Activated naive CD8-positive, alpha-beta T cell treated with anti-CD3 and anti-CD28 coated beads, Interleukin-2, amount 10 ng/mL, durations not matched to agents 7 days and 5 days (primary cell): Measurements from ENCODE around the gene C18orf54. TPM values are rescaled to one million over a fixed set of nuclear protein-coding genes. Genes with fewer than 3 reads are reported as not detected.
"Not testable (repeated sequence)": the region's sequence is repeated elsewhere in the genome, so short reads cannot be mapped to it uniquely, and the experiment has no call there.

Source experiments
- ATAC-seq: fragments of 150-1000 bp; cut with Tn5 transposase; one replicate; pipeline ENCODE4 v1.10.0; 2021; ENCODE audit warnings: low read depth, moderate library complexity
- POLR2A ChIA-PET: fragments of 350-600 bp; sonication (Branson Sonifier 250); formaldehyde crosslinking; loops from one replicate; lab custom pipeline; 2021; ENCODE audit warnings: antibody characterized with exemption; lab: Charles Lee
- DNase-seq: peaks from one replicate; pipeline ENCODE4 v3.0.0; 2021
- H3K27ac Mint-ChIP-seq: one replicate; pipeline ENCODE4 v1.8.0; 2022; ENCODE audit warnings: mild to moderate bottlenecking, mixed read lengths
- H3K27me3 Mint-ChIP-seq: one replicate; pipeline ENCODE4 v1.8.0; 2022; ENCODE audit warnings: mild to moderate bottlenecking, moderate library complexity, mixed read lengths
- H3K36me3 Mint-ChIP-seq: one replicate; pipeline ENCODE4 v1.8.0; 2021; ENCODE audit warnings: mild to moderate bottlenecking, mixed read lengths
- H3K4me1 Mint-ChIP-seq: one replicate; pipeline ENCODE4 v1.8.0; 2021; ENCODE audit warnings: mixed read lengths
- H3K4me3 Mint-ChIP-seq: one replicate; pipeline ENCODE4 v1.8.0; 2022; ENCODE audit warnings: mild to moderate bottlenecking, moderate library complexity, mixed read lengths
- H3K9me3 Mint-ChIP-seq: one replicate; pipeline ENCODE4 v1.8.0; 2021; ENCODE audit warnings: mixed read lengths
- total RNA-seq, 2 experiments: library from RNA; stranded (reverse); gene quantifications; one replicate each; pipeline ENCODE4 v1.2.3, GENCODE V29; 2021

Gene C18orf54
- total RNA-seq = 1 to 10 TPM; 8.0 to 8.5 TPM

DNA sequence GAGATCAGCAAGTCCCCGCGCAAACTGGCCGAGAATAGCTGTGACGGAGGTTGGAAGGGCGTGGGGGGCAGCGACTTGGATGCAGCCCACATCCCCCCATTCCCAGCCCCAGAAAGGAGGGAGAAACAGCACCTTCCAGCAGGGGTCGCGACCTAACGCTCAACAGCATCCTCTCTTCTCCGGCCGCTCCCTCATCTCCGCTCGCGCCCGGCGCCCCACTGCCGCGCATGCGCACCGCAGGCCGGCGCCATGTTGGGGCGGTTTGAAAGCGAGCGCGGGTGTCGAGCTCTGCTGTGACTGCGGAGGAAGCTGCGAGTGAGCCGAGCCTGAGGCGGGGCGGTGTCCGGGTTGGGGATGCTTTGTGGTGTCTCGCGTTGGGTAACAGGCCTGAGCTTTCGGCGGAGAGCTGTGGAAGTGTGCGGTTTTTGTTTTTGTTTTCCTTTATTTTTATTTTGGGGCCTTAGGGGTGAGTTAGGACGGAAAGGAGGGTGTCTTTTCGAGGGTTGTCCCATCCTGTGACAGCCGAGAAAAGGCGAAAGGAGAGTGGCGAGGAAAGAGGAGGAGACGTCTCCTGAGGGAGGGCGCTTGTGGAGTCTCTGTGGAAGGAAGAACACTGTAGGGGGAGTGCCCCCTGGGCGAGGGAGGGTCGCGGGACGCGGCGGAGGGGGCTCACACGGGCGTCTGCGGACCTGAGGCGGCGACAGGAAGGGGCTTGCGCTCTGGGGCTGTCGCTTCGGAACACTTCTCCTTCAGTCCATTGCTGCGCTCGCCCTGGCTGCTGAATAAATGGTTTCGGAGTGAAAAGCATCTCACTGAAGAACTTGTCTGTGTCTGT, at the start of gene C18orf54, which contains the start of gene STARD6:
C18orf54 (plus strand) TSS at position 247 of the 835 bp plus-strand sequence. CDS start 2,667 bp downstream, outside the sequence.
STARD6 (minus strand) TSS at position 199 of the 835 bp plus-strand sequence. CDS start 3,285 bp downstream, outside the sequence.
- peak within 1 kb of the TSS; percentile 99 for H3K4me3 Mint-ChIP-seq
- H3K27ac Mint-ChIP-seq = peak within 1 kb of the TSS; percentile 98
- H3K4me1 Mint-ChIP-seq = peaks cover 18% of the 10 kb centered on the region
- POLR2A ChIA-PET = interaction anchor here (0.7 to 2.4 kb wide), 9 partner anchors 9 to 135 kb away, joined by 3 to 36 read pairs (median 4); partner anchors contain the start of genes MBD2 and POLI
- peak; percentile 96 for ATAC-seq
- peaks cover 7% of the 10 kb centered on the region for H3K27me3 Mint-ChIP-seq
- DNase-seq = peak; percentile 93
- H3K9me3 Mint-ChIP-seq = no peaks in the 10 kb centered on the region
- peaks cover 14% of the 10 kb centered on the region for H3K36me3 Mint-ChIP-seq

DNA sequence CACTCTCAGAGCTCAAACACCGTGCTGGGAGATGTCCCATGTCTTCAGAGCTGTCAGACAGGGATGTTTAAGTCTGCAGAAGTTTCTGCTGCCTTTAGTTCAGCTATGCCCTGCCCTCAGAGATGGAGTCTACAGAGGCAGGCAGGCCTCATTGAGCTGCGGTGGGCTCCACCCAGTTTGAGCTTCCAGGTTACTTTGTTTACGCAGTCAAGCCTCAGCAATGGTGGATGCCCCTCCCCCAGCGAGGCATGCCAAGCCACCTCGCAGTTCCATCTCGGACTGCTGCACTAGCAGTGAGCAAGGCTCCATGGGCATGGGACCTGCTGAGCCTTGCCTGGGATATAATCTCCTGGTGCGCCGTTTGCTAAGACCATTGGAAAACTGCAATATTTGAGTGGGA, 48.1 kb upstream of the C18orf54 start:
- POLR2A ChIA-PET, DNase-seq, H3K9me3 Mint-ChIP-seq, ATAC-seq, H3K27ac Mint-ChIP-seq, H3K36me3 Mint-ChIP-seq, H3K4me3 Mint-ChIP-seq, H3K4me1 Mint-ChIP-seq: not testable (repeated sequence)
- peaks cover 17% of the 10 kb centered on the region for H3K27me3 Mint-ChIP-seq

GRCh38 chr18:54316071-54316820, 41.5 kb upstream of the C18orf54 start:
- no peak overlapping the region for H3K27ac Mint-ChIP-seq
- POLR2A ChIA-PET = no interaction called here
- no peaks in the 10 kb centered on the region for H3K4me1 Mint-ChIP-seq
- H3K36me3 Mint-ChIP-seq = no peaks in the 10 kb centered on the region
- DNase-seq = no peak
- peaks cover 25% of the 10 kb centered on the region for H3K27me3 Mint-ChIP-seq
- no peak overlapping the region for H3K4me3 Mint-ChIP-seq
- H3K9me3 Mint-ChIP-seq = peaks cover 2% of the 10 kb centered on the region
- ATAC-seq = no peak

DNA sequence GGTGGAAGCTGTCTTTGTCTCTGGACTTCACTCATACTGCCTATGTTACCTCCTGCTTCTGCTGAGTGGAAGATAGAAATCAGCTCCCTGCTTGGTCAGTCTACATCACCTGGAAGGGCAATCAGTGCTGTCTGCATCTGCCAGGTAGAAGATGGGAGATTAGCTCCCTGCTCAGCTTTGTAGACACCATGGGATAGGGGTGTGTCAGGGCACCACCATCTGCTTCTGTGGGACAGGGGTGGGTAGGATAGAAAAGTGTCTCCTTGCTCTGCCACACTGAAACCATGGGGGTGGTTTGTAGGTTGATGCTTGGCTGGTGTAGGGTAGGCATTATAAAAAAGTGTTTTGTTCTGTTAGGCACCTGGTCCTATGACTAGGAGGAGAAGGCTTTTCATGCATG, 34.1 kb upstream of the C18orf54 start:
- no peaks in the 10 kb centered on the region for H3K9me3 Mint-ChIP-seq
- no peak for DNase-seq

DNA sequence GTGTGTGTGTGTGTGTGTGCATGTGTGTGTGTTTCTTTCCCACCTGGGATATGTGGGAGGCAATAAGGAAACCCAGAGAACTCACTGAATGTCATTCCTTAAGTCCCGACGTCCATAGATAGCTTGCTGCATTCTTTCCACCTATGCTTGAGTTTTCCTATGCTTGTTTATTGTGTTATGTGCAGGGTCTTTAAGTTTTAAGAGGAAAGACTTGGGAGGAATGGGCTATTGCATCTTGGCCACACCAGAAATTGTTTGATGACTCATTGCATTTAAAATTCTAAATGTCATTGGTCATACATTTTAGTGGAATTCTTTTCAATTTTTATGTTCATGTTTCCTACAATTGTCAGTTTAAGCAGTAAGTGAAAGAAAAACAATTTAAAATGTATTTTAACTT, 33.7 kb upstream of the C18orf54 start:
- Mint-ChIP-seq H3K36me3 (no peaks in the 10 kb centered on the region), H3K27ac (no peak overlapping the region), H3K4me3 (no peak overlapping the region), H3K4me1 (no peaks in the 10 kb centered on the region), H3K9me3 (no peaks in the 10 kb centered on the region), H3K27me3 (peaks cover 14% of the 10 kb centered on the region)
- no peak for DNase-seq
- no peak for ATAC-seq
- POLR2A ChIA-PET = no interaction called here

More for the DNA sequence above, 34.1 kb upstream of the C18orf54 start:
- ATAC-seq = no peak
- no peak overlapping the region for H3K4me3 Mint-ChIP-seq
- POLR2A ChIA-PET = interaction anchor here (0.6 kb wide), 1 partner anchor 361 kb away, joined by 4 read pairs; no protein-coding TSS in a partner anchor
- H3K4me1 Mint-ChIP-seq = no peaks in the 10 kb centered on the region
- no peak overlapping the region for H3K27ac Mint-ChIP-seq
- no peaks in the 10 kb centered on the region for H3K36me3 Mint-ChIP-seq
- H3K27me3 Mint-ChIP-seq = peaks cover 15% of the 10 kb centered on the region

DNA sequence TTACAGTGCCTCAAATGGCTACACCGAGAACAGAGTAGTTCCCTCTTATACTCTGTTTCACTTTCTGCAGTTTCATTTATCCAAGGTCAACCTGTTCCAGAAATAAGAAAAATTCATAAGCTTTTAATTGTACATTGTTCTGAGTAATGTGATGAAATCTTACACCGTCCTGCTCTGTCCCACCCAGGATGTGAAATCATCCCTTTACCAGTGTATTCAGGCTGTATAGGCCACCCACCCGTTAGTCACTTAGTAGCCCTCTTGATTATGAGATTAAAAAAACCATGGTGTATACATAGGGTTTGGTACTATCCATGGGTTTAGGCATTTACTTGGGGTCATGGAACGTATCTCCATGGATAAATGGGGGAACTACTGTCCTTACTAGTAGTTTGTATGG, 29.9 kb upstream of the C18orf54 start:
- Mint-ChIP-seq H3K27ac (no peak overlapping the region), H3K4me1 (no peaks in the 10 kb centered on the region), H3K4me3 (no peak overlapping the region), H3K36me3 (no peaks in the 10 kb centered on the region), H3K9me3 (no peaks in the 10 kb centered on the region), H3K27me3 (peaks cover 14% of the 10 kb centered on the region)
- ATAC-seq (no peak), DNase-seq (no peak)
- POLR2A ChIA-PET = no interaction called here

- no peaks in the 10 kb centered on the region for H3K4me1 Mint-ChIP-seq
- no peaks in the 10 kb centered on the region for H3K9me3 Mint-ChIP-seq
- peaks cover 12% of the 10 kb centered on the region for H3K27me3 Mint-ChIP-seq
- H3K36me3 Mint-ChIP-seq = no peaks in the 10 kb centered on the region
- H3K27ac Mint-ChIP-seq = no peak overlapping the region
- ATAC-seq (no peak), DNase-seq (no peak)
- H3K4me3 Mint-ChIP-seq = no peak overlapping the region
- POLR2A ChIA-PET = no interaction called here
These were observed 27.9 kb upstream of the C18orf54 start for GRCh38 chr18:54329787-54330186.

- H3K27ac Mint-ChIP-seq = no peak overlapping the region
- H3K4me1 Mint-ChIP-seq = no peaks in the 10 kb centered on the region
- H3K36me3 Mint-ChIP-seq = no peaks in the 10 kb centered on the region
- peaks cover 9% of the 10 kb centered on the region for H3K27me3 Mint-ChIP-seq
- no peaks in the 10 kb centered on the region for H3K9me3 Mint-ChIP-seq
- POLR2A ChIA-PET = no interaction called here
- DNase-seq = no peak
- ATAC-seq = no peak
- H3K4me3 Mint-ChIP-seq = no peak overlapping the region
These were observed 26.7 kb upstream of the C18orf54 start for GRCh38 chr18:54330768-54331548.

GRCh38 chr18:54335638-54336173, 22.0 kb upstream of the C18orf54 start:
- Mint-ChIP-seq H3K27ac (no peak overlapping the region), H3K27me3 (peaks cover 11% of the 10 kb centered on the region), H3K9me3 (peaks cover 2% of the 10 kb centered on the region), H3K4me3 (no peak overlapping the region), H3K36me3 (no peaks in the 10 kb centered on the region), H3K4me1 (no peaks in the 10 kb centered on the region)
- DNase-seq = no peak
- POLR2A ChIA-PET = no interaction called here
- no peak for ATAC-seq

DNA sequence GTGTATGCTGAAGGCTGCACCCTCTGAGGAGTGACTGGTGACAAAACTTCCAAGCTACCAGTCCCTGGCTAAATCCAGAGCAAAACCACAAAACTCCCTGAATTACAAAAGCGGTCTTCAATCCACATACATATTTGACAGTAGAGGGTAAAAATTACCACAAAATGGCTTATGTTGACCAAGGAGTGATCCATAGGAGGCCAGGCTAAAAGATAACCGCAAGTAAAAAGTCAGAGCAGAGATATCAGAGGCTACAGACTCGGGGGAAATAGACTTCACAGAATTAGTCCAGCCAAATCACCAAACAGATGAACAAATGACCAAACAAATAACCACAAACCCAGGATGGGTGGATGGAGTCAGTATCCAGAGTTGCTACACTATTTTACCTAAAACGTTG, 19.5 kb upstream of the C18orf54 start:
- no peaks in the 10 kb centered on the region for H3K36me3 Mint-ChIP-seq

DNA sequence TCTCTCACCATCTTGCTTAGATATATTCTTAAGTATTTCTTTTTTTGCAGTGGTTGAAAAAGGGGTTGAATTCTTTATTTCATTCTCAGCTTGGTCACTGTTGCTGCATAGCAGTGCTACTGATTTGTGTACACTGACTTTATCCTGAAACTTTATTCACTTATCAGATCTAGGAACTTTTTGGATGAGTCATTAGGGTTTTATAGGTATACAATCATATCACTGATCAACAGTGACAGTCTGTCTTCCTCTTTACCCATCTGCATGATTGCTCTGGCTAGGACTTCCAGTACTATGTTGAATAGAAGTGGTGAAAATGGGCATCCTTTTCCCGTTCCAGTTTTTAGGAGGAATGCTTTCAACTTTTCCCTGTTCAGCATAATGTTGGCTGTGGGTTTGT, 6.5 kb upstream of the C18orf54 start:
- Mint-ChIP-seq H3K36me3 (peaks cover 5% of the 10 kb centered on the region), H3K27ac (no peak overlapping the region), H3K4me3 (no peak overlapping the region), H3K4me1 (no peaks in the 10 kb centered on the region), H3K9me3 (peaks cover 3% of the 10 kb centered on the region), H3K27me3 (peaks cover 39% of the 10 kb centered on the region)
- ATAC-seq (no peak), DNase-seq (no peak)
- POLR2A ChIA-PET = no interaction called here

More for the DNA sequence above, 19.5 kb upstream of the C18orf54 start:
- Mint-ChIP-seq H3K4me1 (no peaks in the 10 kb centered on the region), H3K4me3 (no peak overlapping the region), H3K9me3 (peaks cover 3% of the 10 kb centered on the region), H3K27me3 (peaks cover 6% of the 10 kb centered on the region), H3K27ac (no peak overlapping the region)
- DNase-seq (no peak), ATAC-seq (no peak)
- POLR2A ChIA-PET = no interaction called here

DNA sequence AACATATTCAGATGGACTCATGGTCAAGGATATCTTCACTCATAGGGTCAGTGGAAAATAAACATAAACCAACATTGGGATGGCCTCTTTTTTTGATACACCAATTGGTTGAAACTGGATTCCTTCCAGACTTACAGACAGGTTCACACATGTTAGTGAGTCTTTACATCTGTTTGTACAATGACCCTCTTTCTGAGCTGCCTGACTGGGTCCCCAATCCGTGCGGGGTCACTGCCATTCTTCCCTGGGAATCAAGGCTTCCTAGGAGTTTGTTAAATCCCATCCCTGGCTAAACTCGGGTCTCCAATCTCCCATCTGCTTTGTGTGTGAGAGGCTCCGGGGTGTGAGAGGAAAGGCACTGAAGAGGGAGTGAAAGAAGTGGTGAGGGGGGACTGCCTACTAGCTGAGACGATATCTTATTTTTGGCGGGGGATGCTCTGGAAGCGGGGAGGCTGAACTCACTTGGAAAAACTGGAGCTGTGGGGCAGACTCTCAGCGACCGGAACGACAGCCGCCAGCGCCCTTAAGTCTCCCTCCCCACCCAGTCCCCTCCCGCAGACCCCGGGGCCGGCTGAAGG, 535 bp upstream of the C18orf54 start:
- H3K36me3 Mint-ChIP-seq = peaks cover 16% of the 10 kb centered on the region
- peaks cover under 1% of the 10 kb centered on the region for H3K9me3 Mint-ChIP-seq
- peak overlapping the region; percentile 98 for H3K27ac Mint-ChIP-seq
- DNase-seq = no peak
- peaks cover 18% of the 10 kb centered on the region for H3K4me1 Mint-ChIP-seq
- peak overlapping the region; percentile 99 for H3K4me3 Mint-ChIP-seq
- POLR2A ChIA-PET = interaction anchor here (1.0 to 2.4 kb wide), 7 partner anchors 9 to 134 kb away, joined by 3 to 36 read pairs (median 4); partner anchors contain the start of genes MBD2 and POLI
- H3K27me3 Mint-ChIP-seq = peaks cover 8% of the 10 kb centered on the region
- peak; percentile 46 for ATAC-seq
